Keratinocyte (primary cell): ENCODE data around the gene C3orf38. TPM values are rescaled to one million over a fixed set of nuclear protein-coding genes. Genes with fewer than 3 reads are reported as not detected.
"Not testable (repeated sequence)": the region's sequence is repeated elsewhere in the genome, so short reads cannot be mapped to it uniquely, and the experiment has no call there.

Source experiments
- DNase-seq: peaks from one replicate; pipeline ENCODE4 v3.0.0-alpha.2; 2011; ENCODE audit warnings: low read depth, missing footprints, low spot score
- FAIRE-seq: peaks from 2 replicates; lab custom pipeline; 2011; peaks lifted over from hg19 to GRCh38; lab: Jason Lieb, UNC
- H2AFZ ChIP-seq: 2 replicates; pipeline ENCODE4 v1.6.0; 2012; ENCODE audit warnings: low read length, control low read depth, inconsistent platforms; ENCODE audit not compliant: control insufficient read depth
- H3K27ac ChIP-seq: 2 replicates; pipeline ENCODE4 v1.5.1; 2011; ENCODE audit warnings: low read length; ENCODE audit not compliant: control insufficient read depth, insufficient read depth
- H3K27me3 ChIP-seq: 3 replicates; pipeline ENCODE4 v1.6.0; 2011; ENCODE audit warnings: low read length; ENCODE audit not compliant: control insufficient read depth, insufficient read depth; ENCODE audit errors: extremely low read depth
- H3K36me3 ChIP-seq, 2 experiments: 2 replicates in 1 of 2; 3 replicates in 1 of 2; pipeline ENCODE4 v1.5.1; 2011; ENCODE audit warnings: low read length in 2 of 2, mild to moderate bottlenecking in 1 of 2; ENCODE audit not compliant: control insufficient read depth in 2 of 2, insufficient read depth in 2 of 2; ENCODE audit errors: extremely low read depth in 1 of 2
- H3K4me1 ChIP-seq: 3 replicates; pipeline ENCODE4 v1.5.1; 2011; ENCODE audit warnings: low read length; ENCODE audit not compliant: control insufficient read depth, insufficient read depth; ENCODE audit errors: extremely low read depth
- H3K4me2 ChIP-seq: 3 replicates; pipeline ENCODE4 v1.6.0; 2011; ENCODE audit warnings: low read depth, low read length; ENCODE audit not compliant: control insufficient read depth, insufficient read depth; ENCODE audit errors: extremely low read depth
- H3K4me3 ChIP-seq, 3 experiments: fragments of 200-600 bp in 1 of 3; sonication (generic) in 1 of 3; 2 replicates in 2 of 3; 3 replicates in 1 of 3; pipeline ENCODE4 v1.5.1; 2011 to 2016; ENCODE audit warnings: low read length in 3 of 3, mild to moderate bottlenecking in 3 of 3, control low read depth in 2 of 3, inconsistent platforms in 1 of 3, low read depth in 1 of 3, mixed read lengths in 1 of 3, mixed run types in 1 of 3, moderate library complexity in 1 of 3; ENCODE audit not compliant: control insufficient read depth in 2 of 3, insufficient read depth in 2 of 3; ENCODE audit errors: extremely low read depth in 1 of 3
- H3K79me2 ChIP-seq: 2 replicates; pipeline ENCODE4 v1.6.0; 2012; ENCODE audit warnings: low read length; ENCODE audit not compliant: control insufficient read depth, insufficient read depth
- H3K9ac ChIP-seq: 3 replicates; pipeline ENCODE4 v1.6.0; 2011; ENCODE audit warnings: low read length; ENCODE audit not compliant: control insufficient read depth, insufficient read depth; ENCODE audit errors: extremely low read depth
- H3K9me1 ChIP-seq: 3 replicates; pipeline ENCODE4 v1.6.0; 2011; ENCODE audit warnings: low read length; ENCODE audit not compliant: control insufficient read depth, insufficient read depth; ENCODE audit errors: extremely low read depth
- H3K9me3 ChIP-seq: 2 replicates; pipeline ENCODE4 v1.5.1; 2012; ENCODE audit warnings: low read depth, low read length; ENCODE audit not compliant: control insufficient read depth
- H4K20me1 ChIP-seq: 3 replicates; pipeline ENCODE4 v1.6.0; 2011; ENCODE audit warnings: low read length; ENCODE audit not compliant: control insufficient read depth, insufficient read depth; ENCODE audit errors: extremely low read depth
- EZH2 ChIP-seq: IDR thresholded peaks from one replicate; pipeline ENCODE4 v1.6.1; 2012; ENCODE audit warnings: inconsistent platforms, mild to moderate bottlenecking, low read length, moderate library complexity
- dilution Hi-C: fragments of 300-500 bp; cut with MboI; formaldehyde crosslinking; loops from one replicate; pipeline ENCODE4 v1.7.0; 2020; ENCODE audit warnings: low sequenced_read_pairs; ENCODE audit not compliant: extremely low pct_ligation_motif_present
- polyA plus RNA-seq, 5 experiments: library from polyadenylated mRNA; depleted of rRNA in 3 of 5; stranded (reverse) in 3 of 5; stranded (forward) in 1 of 5; unstranded in 1 of 5; fragments of >200 nt; gene quantifications; 1 replicate in 1 of 5; 2 replicates in 3 of 5; 3 replicates in 1 of 5; pipeline versions ENCODE4 v1.2.1 to v1.2.3, GENCODE V29; 2011 to 2012; ENCODE audit warnings: missing spikeins in 2 of 5, low read depth in 1 of 5, low replicate concordance in 1 of 5
- TF ChIP-seq, protein P1 (sequence below), 3 experiments: IDR thresholded peaks in 1 of 3; conservative IDR thresholded peaks in 1 of 3; optimal IDR thresholded peaks in 1 of 3; 2 replicates in 2 of 3; 3 replicates in 1 of 3; pipeline versions ENCODE3 to v1.5.1; 2011; ENCODE audit warnings: low read length in 3 of 3, mild to moderate bottlenecking in 3 of 3, moderate library complexity in 2 of 3, control low read depth in 1 of 3, inconsistent platforms in 1 of 3; ENCODE audit not compliant: insufficient read depth in 2 of 3; ENCODE audit errors: extremely low read depth in 1 of 3

C3orf38 gene
- polyA plus RNA-seq, 1 donor (not counting 4 experiments of a cell fraction or from before 2014, with no cell fraction given), result 20.3 TPM

DNA sequence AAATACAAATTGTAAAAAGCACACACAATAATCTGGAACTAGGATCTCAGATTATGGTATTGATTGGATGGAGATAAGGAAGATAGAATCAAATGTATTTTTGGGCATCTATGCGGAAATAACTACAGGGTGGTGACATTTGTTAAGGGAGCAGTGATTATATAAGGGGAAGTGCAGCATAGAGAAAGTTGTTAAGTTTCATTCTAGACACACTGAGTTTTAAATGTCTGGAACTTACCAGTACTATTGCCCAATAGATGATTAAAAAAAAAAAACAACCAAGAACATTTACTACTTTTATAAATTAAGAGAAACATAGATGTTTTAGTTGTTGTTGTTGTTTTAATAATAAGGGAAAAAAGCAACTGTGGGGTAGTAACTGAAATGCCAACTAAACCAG is 32.1 kb upstream of the C3orf38 start:
- Histone ChIP-seq H3K4me3 (no peak overlapping the region), H3K9me1 (peaks cover 3% of the 10 kb centered on the region), H4K20me1 (no peaks in the 10 kb centered on the region), H3K36me3 (peaks cover 0 to 2% of the 10 kb centered on the region in 2 experiments), H3K79me2 (peaks cover 9% of the 10 kb centered on the region), H2AFZ (no peak overlapping the region), H3K9ac (no peak overlapping the region), H3K4me2 (no peak overlapping the region), H3K27ac (no peak overlapping the region), H3K27me3 (no peaks in the 10 kb centered on the region), H3K9me3 (no peaks in the 10 kb centered on the region), H3K4me1 (no peaks in the 10 kb centered on the region)
- dilution Hi-C loops, result no loop called here
- no peak for FAIRE-seq
- no peak for DNase-seq
- TF ChIP-seq, protein P1, sequence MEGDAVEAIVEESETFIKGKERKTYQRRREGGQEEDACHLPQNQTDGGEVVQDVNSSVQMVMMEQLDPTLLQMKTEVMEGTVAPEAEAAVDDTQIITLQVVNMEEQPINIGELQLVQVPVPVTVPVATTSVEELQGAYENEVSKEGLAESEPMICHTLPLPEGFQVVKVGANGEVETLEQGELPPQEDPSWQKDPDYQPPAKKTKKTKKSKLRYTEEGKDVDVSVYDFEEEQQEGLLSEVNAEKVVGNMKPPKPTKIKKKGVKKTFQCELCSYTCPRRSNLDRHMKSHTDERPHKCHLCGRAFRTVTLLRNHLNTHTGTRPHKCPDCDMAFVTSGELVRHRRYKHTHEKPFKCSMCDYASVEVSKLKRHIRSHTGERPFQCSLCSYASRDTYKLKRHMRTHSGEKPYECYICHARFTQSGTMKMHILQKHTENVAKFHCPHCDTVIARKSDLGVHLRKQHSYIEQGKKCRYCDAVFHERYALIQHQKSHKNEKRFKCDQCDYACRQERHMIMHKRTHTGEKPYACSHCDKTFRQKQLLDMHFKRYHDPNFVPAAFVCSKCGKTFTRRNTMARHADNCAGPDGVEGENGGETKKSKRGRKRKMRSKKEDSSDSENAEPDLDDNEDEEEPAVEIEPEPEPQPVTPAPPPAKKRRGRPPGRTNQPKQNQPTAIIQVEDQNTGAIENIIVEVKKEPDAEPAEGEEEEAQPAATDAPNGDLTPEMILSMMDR (optimal IDR thresholded peaks at IDR 0.05 in 1 of 3, IDR thresholded peaks at IDR 0.05 in 1 of 3, conservative IDR thresholded peaks at IDR 0.05 in 1 of 3; ENCODE audit: extremely low read depth in 1 of 3, insufficient read depth in 2 of 3, low read length in 3 of 3), result no peak
- no peak for TF ChIP-seq EZH2

GRCh38 chr3:88118603-88119002 is 31.2 kb upstream of the C3orf38 start:
- H3K9me1 ChIP-seq, H3K27me3 ChIP-seq, H3K4me1 ChIP-seq, DNase-seq, H3K4me2 ChIP-seq, H4K20me1 ChIP-seq, H3K27ac ChIP-seq, H3K9ac ChIP-seq, dilution Hi-C loops, H2AFZ ChIP-seq, H3K9me3 ChIP-seq, H3K4me3 ChIP-seq, H3K36me3 ChIP-seq, FAIRE-seq: not testable (repeated sequence)
- peaks cover 11% of the 10 kb centered on the region for H3K79me2 ChIP-seq

DNA sequence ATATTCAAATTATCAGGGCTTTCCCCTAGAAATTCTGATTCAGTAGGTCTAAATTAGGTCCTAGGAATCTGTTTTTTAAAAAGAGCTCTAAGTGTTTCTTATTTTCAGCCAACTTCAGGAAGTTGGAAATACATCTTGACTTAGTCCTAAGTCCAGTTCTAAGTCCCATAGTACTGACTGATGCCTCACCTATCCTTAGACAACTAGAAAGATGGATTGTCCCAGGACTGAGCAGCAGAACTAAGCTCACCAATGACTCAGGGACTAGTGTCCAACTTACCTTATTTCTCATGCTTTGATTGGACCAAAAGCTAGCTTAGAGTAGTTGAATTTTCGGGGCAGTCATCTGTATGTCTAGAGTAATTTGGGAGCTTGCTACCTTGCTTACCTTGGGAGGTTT is 26.2 kb upstream of the C3orf38 start:
- H3K9me3 ChIP-seq, result no peaks in the 10 kb centered on the region
- H3K27me3 ChIP-seq, result no peaks in the 10 kb centered on the region
- no peak overlapping the region for H3K27ac ChIP-seq
- no peaks in the 10 kb centered on the region for H3K9me1 ChIP-seq
- peaks cover 8% of the 10 kb centered on the region for H3K79me2 ChIP-seq
- H3K4me2 ChIP-seq, result no peak overlapping the region
- H3K36me3 ChIP-seq, result no peaks in the 10 kb centered on the region
- TF ChIP-seq EZH2, result no peak
- TF ChIP-seq, protein P1 (optimal IDR thresholded peaks at IDR 0.05 in 1 of 3, IDR thresholded peaks at IDR 0.05 in 1 of 3, conservative IDR thresholded peaks at IDR 0.05 in 1 of 3; ENCODE audit: extremely low read depth in 1 of 3, insufficient read depth in 2 of 3, low read length in 3 of 3), result no peak
- H3K4me3 ChIP-seq, result no peak overlapping the region
- no peak overlapping the region for H3K9ac ChIP-seq
- no peaks in the 10 kb centered on the region for H4K20me1 ChIP-seq
- no peak overlapping the region for H2AFZ ChIP-seq
- no peak for FAIRE-seq
- dilution Hi-C loops, result no loop called here
- H3K4me1 ChIP-seq, result no peaks in the 10 kb centered on the region
- no peak for DNase-seq
